ENCODE results near the gene NDUFC1.

DNA sequence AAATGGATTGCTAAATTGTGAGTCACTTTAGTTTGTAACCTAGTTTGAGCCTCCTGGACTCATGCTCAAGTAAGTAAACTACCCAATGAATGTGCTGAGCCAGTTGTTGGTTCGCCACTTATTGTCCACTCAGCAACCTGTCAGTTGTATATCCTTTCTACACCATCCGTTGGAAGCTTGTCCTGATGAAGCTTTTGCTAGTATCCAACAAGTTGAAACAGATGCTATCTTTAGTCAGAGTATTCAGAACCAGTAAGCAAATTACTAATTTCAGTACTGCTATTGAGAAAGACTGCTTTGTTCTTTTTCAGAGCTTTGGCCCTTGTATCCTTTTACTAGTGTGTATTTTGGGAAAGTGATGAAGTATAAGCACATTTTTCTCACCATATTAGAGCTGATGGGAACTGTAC, 5.3 kb downstream of the NDUFC1 start:
- no peak for TF ChIP-seq ZNF274 (IDR thresholded peaks at IDR 0.05; ENCODE audit: low read length)
- no peak for TF ChIP-seq ZNF274 (tag by site-specific recombination; IDR thresholded peaks at IDR 0.05; ENCODE audit: borderline replicate concordance)
- TF ChIP-seq ZBTB21 (tag by site-specific recombination; IDR thresholded peaks at IDR 0.05): no peak
- TF ChIP-seq, protein P1, sequence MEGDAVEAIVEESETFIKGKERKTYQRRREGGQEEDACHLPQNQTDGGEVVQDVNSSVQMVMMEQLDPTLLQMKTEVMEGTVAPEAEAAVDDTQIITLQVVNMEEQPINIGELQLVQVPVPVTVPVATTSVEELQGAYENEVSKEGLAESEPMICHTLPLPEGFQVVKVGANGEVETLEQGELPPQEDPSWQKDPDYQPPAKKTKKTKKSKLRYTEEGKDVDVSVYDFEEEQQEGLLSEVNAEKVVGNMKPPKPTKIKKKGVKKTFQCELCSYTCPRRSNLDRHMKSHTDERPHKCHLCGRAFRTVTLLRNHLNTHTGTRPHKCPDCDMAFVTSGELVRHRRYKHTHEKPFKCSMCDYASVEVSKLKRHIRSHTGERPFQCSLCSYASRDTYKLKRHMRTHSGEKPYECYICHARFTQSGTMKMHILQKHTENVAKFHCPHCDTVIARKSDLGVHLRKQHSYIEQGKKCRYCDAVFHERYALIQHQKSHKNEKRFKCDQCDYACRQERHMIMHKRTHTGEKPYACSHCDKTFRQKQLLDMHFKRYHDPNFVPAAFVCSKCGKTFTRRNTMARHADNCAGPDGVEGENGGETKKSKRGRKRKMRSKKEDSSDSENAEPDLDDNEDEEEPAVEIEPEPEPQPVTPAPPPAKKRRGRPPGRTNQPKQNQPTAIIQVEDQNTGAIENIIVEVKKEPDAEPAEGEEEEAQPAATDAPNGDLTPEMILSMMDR (tag by site-specific recombination; IDR thresholded peaks at IDR 0.05): no peak
- TF ChIP-seq, protein P2, sequence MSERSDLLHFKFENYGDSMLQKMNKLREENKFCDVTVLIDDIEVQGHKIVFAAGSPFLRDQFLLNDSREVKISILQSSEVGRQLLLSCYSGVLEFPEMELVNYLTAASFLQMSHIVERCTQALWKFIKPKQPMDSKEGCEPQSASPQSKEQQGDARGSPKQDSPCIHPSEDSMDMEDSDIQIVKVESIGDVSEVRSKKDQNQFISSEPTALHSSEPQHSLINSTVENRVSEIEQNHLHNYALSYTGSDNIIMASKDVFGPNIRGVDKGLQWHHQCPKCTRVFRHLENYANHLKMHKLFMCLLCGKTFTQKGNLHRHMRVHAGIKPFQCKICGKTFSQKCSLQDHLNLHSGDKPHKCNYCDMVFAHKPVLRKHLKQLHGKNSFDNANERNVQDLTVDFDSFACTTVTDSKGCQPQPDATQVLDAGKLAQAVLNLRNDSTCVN (tag by site-specific recombination; optimal IDR thresholded peaks at IDR 0.05): no peak
- TF ChIP-seq ZNF354C (tag by site-specific recombination; IDR thresholded peaks at IDR 0.05; ENCODE audit: borderline replicate concordance, low read depth): no peak
- no peak for TF ChIP-seq GFI1B (tag by site-specific recombination; IDR thresholded peaks at IDR 0.05)
- TF ChIP-seq PRDM1 (tag by site-specific recombination; IDR thresholded peaks at IDR 0.05): no peak
- TF ChIP-seq, protein P3, sequence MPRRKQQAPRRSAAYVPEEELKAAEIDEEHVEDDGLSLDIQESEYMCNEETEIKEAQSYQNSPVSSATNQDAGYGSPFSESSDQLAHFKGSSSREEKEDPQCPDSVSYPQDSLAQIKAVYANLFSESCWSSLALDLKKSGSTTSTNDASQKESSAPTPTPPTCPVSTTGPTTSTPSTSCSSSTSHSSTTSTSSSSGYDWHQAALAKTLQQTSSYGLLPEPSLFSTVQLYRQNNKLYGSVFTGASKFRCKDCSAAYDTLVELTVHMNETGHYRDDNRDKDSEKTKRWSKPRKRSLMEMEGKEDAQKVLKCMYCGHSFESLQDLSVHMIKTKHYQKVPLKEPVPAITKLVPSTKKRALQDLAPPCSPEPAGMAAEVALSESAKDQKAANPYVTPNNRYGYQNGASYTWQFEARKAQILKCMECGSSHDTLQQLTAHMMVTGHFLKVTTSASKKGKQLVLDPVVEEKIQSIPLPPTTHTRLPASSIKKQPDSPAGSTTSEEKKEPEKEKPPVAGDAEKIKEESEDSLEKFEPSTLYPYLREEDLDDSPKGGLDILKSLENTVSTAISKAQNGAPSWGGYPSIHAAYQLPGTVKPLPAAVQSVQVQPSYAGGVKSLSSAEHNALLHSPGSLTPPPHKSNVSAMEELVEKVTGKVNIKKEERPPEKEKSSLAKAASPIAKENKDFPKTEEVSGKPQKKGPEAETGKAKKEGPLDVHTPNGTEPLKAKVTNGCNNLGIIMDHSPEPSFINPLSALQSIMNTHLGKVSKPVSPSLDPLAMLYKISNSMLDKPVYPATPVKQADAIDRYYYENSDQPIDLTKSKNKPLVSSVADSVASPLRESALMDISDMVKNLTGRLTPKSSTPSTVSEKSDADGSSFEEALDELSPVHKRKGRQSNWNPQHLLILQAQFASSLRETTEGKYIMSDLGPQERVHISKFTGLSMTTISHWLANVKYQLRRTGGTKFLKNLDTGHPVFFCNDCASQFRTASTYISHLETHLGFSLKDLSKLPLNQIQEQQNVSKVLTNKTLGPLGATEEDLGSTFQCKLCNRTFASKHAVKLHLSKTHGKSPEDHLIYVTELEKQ (tag by site-specific recombination; IDR thresholded peaks at IDR 0.05; ENCODE audit: borderline replicate concordance): no peak
- no peak for TF ChIP-seq MYNN (tag by site-specific recombination; IDR thresholded peaks at IDR 0.05; ENCODE audit: borderline replicate concordance)
- no peak for TF ChIP-seq RBAK (tag by site-specific recombination; IDR thresholded peaks at IDR 0.05)
- no peak for TF ChIP-seq ZNF423 (tag by site-specific recombination; IDR thresholded peaks at IDR 0.05)
- TF ChIP-seq, protein P4, sequence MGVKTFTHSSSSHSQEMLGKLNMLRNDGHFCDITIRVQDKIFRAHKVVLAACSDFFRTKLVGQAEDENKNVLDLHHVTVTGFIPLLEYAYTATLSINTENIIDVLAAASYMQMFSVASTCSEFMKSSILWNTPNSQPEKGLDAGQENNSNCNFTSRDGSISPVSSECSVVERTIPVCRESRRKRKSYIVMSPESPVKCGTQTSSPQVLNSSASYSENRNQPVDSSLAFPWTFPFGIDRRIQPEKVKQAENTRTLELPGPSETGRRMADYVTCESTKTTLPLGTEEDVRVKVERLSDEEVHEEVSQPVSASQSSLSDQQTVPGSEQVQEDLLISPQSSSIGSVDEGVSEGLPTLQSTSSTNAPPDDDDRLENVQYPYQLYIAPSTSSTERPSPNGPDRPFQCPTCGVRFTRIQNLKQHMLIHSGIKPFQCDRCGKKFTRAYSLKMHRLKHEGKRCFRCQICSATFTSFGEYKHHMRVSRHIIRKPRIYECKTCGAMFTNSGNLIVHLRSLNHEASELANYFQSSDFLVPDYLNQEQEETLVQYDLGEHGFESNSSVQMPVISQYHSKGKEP (tag by site-specific recombination; IDR thresholded peaks at IDR 0.05): no peak
- TF ChIP-seq YY1 (tag by site-specific recombination; IDR thresholded peaks at IDR 0.05): no peak
